Stimulated activated CD4-positive, alpha-beta T cell treated with anti-CD3 and anti-CD28 coated beads, Interleukin-2, amount 100 ng/mL, for 48 hours (primary cell): ENCODE results near the gene MRTFA.
"Not testable (repeated sequence)": the region's sequence is repeated elsewhere in the genome, so short reads cannot be mapped to it uniquely, and the experiment has no call there.

Experiments
- DNase-seq, 2 donors: peaks; one replicate each; pipeline ENCODE4 v3.0.0-alpha.2; 2020

The MRTFA gene

DNA sequence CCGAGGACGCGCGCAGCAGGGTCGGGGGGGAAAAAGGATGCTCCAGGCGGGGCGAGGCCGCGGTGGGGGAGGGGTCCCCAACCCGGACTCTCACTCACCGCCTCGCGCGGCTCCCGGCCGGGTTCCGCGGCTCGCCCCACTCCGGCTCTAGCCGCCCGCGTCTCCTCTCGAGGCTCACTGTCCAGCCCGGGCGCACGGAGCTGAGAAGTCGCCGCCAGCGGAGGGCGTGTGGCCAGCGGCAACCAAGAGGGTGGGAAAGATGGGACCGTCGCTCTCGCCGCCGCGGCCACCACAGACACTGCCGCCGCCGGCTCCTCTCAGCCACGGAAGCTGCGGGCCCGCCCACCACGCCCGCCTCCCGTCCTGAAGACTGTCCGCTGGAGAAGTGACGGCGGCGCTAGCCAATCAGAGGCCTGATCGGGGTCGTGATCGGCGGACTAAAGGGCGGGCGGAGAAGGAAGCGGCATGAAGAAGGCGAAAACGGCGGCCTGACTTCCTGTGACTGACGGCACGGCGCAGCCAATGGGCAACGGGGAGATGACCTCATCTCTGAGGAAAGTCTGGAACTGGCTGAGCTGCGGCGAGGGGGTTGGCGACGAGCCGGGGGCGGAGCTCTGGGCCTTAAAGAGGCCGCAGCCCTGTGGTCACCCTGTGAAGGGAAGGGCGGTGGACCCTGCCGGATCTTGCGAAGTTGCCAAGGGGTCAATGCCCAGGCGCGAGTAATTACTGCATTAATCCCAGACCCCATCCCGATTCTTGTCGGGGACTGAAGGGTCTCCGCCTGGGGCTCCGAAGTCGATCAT lies at the start of gene MRTFA:
Gene MRTFA, minus strand, starts transcription at position 340 of the 803 bp plus-strand sequence.
- peak; percentile 98 to 99 for DNase-seq

GRCh38 chr22:40685406-40685805 lies 48.9 kb upstream of the MRTFA start:
- no peak for DNase-seq

GRCh38 chr22:40684728-40685127 lies 48.2 kb upstream of the MRTFA start:
- no peak for DNase-seq

DNA sequence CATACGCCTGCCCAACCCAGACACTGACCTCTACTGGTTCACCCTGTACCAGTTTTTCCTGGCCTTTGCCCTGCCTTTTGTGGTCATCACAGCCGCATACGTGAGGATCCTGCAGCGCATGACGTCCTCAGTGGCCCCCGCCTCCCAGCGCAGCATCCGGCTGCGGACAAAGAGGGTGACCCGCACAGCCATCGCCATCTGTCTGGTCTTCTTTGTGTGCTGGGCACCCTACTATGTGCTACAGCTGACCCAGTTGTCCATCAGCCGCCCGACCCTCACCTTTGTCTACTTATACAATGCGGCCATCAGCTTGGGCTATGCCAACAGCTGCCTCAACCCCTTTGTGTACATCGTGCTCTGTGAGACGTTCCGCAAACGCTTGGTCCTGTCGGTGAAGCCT lies 44.9 kb upstream of the MRTFA start:
- DNase-seq: no peak

- DNase-seq: no peak
Observed at GRCh38 chr22:40680819-40681183, 44.3 kb upstream of the MRTFA start.

DNA sequence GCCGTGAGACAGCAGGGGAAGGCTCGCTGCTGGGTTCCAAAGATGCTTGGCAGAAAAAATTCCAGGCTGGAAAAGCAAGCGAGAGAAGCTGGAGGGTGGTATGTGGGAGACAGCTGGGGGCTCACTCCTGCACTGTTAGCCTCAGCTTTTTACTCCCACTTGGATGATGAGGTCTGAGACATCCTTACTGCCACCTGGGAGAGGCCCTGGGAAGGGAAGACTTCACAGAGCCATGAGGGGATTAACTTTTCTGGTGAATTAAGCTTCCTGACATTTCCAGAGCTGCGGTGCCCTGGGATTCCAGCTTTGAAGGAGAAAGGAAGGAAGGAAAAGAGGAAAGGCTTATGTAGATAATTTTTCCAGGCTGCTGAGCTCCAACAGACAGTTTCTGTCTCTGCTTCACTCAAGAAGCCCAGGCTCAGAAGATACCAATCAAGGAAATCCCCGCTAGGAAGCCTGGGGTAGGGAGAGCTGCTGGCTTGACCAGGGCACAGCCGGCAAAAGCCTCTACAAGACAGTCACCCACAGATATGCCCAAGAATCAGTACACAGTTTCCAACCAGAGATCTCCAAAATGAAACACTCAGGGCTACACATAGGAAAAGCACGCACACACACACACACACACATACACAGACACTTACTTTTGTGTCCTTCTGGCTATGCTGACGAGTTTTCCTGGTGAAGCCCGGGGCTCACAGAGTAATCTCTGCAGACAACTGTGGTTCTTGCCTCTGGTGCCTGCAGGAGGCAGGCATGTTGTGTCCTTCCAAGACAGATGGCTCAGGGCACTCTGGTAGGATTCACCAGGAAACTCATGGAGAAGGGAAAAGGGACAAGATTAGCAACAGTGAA lies 43.7 kb upstream of the MRTFA start:
- DNase-seq: no peak

- DNase-seq: no peak
Observed at GRCh38 chr22:40679249-40679963, 42.9 kb upstream of the MRTFA start, which contains the start of gene MCHR1. TSS of gene MCHR1 (plus strand) at chr22:40679484. CDS start at chr22:40679653, 169 bp downstream.

GRCh38 chr22:40678493-40679248 lies 42.2 kb upstream of the MRTFA start:
- DNase-seq: no peak

GRCh38 chr22:40676644-40677043 lies 40.1 kb upstream of the MRTFA start:
- DNase-seq: no peak

DNA sequence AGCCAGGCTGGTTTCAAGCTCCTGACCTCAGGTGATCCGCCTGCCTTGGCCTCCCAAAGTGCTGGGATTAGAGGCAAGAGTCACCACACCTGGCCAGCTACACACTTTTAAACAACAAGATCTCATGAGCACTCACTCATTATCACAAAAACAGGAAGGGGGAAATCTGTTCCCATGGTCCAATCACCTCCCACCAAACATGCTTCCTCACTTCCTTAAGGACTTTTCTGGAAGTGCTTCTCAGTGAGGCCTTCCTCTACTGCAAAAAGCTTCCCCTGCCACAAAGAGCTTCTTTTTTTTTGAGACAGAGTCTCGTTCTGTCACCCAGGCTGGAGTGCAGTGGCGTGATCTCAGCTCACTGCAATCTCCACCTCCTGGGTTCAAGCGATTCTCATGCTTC lies 39.6 kb upstream of the MRTFA start:
- not testable (repeated sequence) for DNase-seq

- no peak for DNase-seq
Observed at GRCh38 chr22:40674274-40674673, 37.8 kb upstream of the MRTFA start.

- DNase-seq: no peak
Observed at GRCh38 chr22:40673017-40673416, 36.5 kb upstream of the MRTFA start.

GRCh38 chr22:40671796-40672360 lies 35.4 kb upstream of the MRTFA start:
- no peak for DNase-seq

- DNase-seq: no peak
Observed at GRCh38 chr22:40671369-40671768, 34.9 kb upstream of the MRTFA start.

GRCh38 chr22:40670058-40670457 lies 33.5 kb upstream of the MRTFA start:
- DNase-seq: no peak

GRCh38 chr22:40668611-40669411 lies 32.3 kb upstream of the MRTFA start:
- DNase-seq: peak in 1 of 2 donors; percentile 9

DNA sequence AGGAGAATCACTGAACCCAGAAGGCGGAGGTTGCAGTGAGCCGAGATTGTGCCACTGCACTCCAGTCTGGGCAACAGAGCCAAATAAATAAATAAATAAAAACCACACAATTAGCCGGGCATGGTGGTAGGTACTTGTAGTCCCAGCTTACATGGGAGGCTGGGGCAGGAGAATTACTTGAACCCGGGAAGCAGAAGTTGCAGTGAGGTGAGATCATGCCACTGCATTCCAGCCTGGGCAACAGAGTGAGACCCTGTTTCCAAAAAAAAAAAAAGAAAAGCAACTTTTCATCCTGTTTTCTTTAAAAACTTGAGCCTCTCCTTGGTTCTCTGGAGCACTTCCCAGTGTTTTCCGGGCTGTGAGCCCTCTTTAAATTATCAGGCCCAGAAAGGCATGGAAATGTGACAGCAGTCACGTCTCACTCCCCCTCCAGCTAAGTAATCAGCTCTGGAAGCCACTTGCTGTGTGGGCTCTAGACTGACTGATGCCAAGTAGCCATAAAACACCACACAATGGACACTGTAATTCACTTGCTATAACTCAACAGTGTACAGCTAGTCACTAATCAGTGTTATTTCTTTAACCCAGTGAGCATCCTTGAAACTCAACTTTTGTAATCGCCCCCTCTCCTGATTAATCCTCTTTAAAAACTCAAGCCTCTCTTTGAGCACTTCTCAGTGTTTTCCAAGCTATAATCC lies 29.8 kb upstream of the MRTFA start:
- no peak for DNase-seq

DNA sequence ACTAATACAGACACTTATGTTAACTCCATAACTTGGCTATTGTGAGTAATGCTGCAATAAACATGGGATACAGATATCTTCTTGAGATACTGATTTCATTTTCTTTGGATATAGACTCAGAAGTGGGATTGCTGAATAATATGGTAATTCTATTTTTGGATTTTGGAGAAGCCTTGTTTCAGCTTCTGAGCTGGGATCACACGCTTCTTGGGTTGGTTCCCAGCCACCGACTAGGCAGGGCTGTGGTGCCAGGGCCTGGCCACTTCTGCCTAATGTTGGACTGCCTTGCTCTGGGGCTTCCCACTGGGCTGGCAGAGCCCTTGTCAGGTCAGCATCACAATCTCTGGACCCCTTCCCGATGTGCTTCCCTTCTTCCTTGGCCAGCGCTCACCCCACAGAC lies 28.8 kb upstream of the MRTFA start:
- DNase-seq: no peak

DNA sequence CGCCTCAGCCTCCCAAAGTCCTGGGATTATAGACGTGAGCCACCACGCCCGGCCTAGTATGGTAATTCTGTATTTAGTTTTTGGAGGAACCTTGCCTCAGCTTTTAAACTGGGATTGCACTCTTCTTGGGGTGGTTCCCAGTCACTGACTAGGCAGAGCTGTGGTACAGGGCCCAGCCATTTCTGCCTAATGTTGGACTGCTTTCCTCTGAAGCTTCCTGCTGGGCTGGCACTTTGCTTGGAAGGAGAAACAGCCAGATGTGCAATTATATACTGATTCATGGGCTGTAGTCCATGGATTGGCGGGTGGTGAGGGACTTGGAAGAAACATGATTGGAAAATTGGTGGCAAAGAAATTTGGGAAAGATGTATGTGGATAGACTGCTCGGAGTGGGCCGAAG lies 25.2 kb upstream of the MRTFA start:
- no peak for DNase-seq

- no peak for DNase-seq
Observed at GRCh38 chr22:40660730-40661129, 24.2 kb upstream of the MRTFA start.

- no peak for DNase-seq
Observed at GRCh38 chr22:40659166-40659565, 22.6 kb upstream of the MRTFA start.
